Fibroblast of lung (primary cell): ENCODE data around the gene U2AF2.

Experiments used
- EZH2 ChIP-seq: IDR thresholded peaks from 2 replicates; pipeline ENCODE4 v1.5.1; 2012; ENCODE audit warnings: low read length, control low read depth, mild to moderate bottlenecking; ENCODE audit errors: missing control alignments
- TF ChIP-seq, protein P1 (sequence below), 2 donors: IDR thresholded peaks in 1 of 2; conservative IDR thresholded peaks in 1 of 2; 1 replicate in 1 of 2; 2 replicates in 1 of 2; pipeline ENCODE4 v1.5.1; 2011 to 2012; ENCODE audit warnings: low read length in 2 of 2, control low read depth in 1 of 2, inconsistent platforms in 1 of 2, low read depth in 1 of 2, mild to moderate bottlenecking in 1 of 2

DNA sequence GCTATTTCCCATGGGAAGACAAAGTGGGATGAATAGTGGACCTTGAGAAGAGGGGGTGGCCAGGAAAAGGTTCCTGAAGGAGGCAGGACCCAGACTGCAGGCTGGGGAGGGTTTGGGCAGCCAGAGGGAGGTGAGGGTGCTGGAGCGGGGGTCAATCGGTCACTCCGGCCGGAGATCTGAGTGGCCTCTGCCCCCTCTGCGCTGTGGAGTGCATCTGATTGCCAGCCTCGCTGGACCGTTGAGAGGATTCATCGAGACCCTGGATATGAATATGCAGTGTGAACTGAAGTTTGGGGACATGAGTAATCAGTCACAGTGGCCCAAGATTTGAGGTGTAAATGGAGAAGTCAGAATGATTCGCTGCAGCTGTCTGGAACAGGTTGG is 19.5 kb upstream of the U2AF2 start:
- TF ChIP-seq, protein P1, sequence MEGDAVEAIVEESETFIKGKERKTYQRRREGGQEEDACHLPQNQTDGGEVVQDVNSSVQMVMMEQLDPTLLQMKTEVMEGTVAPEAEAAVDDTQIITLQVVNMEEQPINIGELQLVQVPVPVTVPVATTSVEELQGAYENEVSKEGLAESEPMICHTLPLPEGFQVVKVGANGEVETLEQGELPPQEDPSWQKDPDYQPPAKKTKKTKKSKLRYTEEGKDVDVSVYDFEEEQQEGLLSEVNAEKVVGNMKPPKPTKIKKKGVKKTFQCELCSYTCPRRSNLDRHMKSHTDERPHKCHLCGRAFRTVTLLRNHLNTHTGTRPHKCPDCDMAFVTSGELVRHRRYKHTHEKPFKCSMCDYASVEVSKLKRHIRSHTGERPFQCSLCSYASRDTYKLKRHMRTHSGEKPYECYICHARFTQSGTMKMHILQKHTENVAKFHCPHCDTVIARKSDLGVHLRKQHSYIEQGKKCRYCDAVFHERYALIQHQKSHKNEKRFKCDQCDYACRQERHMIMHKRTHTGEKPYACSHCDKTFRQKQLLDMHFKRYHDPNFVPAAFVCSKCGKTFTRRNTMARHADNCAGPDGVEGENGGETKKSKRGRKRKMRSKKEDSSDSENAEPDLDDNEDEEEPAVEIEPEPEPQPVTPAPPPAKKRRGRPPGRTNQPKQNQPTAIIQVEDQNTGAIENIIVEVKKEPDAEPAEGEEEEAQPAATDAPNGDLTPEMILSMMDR (conservative IDR thresholded peaks at IDR 0.05 in 1 of 2, IDR thresholded peaks at IDR 0.05 in 1 of 2; ENCODE audit: low read depth in 1 of 2, low read length in 2 of 2) = no peak
- no peak for TF ChIP-seq EZH2
